ENCODE data around the gene ITGAV. TPM values are rescaled to one million over a fixed set of nuclear protein-coding genes. Genes with fewer than 3 reads are reported as not detected.

Gene ITGAV
- total and polyA plus RNA-seq, 4 donors = 6.6 to 31.3 (median 12.0) TPM

DNA sequence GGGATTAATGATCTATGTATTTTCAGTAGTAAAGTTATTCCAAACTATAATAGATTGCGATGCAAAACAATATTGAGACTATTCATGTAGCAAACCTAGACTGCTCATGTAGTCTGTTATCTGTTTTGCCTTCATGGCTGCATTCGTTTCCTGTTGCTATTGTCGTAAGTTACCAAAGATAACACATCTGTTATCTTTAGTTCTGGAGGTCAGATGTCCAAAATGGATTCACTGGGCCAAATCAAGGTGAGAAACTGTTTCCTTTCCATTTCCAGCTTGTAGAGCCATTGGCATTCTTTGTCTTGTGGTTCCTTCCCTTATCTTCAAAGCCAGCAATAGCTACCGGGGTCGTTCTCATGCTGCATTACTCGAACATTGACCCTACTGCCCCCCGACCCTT lies 20.9 kb downstream of the ITGAV start:
- Histone ChIP-seq H3K9me3 (ENCODE audit: control insufficient read depth in 4 of 4, low read length in 3 of 4) (no peaks in the 10 kb centered on the region), H3K4me3 (ENCODE audit: low read depth in 1 of 3, low read length in 3 of 3) (no peak overlapping the region), H3K27me3 (ENCODE audit: control insufficient read depth in 4 of 4, insufficient read depth in 4 of 4, low read length in 3 of 4) (no peaks in the 10 kb centered on the region), H3K36me3 (ENCODE audit: control insufficient read depth in 4 of 4, insufficient read depth in 3 of 4, low read depth in 1 of 4, low read length in 3 of 4) (peaks cover 0 to 2% (median 0%) of the 10 kb centered on the region in 4 donors), H3K9ac (ENCODE audit: low read depth in 1 of 2, low read length in 2 of 2) (no peak overlapping the region), H3K27ac (ENCODE audit: low read depth in 1 of 2, low read length in 2 of 2) (no peak overlapping the region), H3K4me1 (ENCODE audit: control insufficient read depth in 4 of 4, insufficient read depth in 4 of 4, low read length in 3 of 4) (no peaks in the 10 kb centered on the region)
- no peak for DNase-seq (ENCODE audit: low spot score)
- no peak for TF ChIP-seq HNF4G (IDR thresholded peaks at IDR 0.05)
- TF ChIP-seq, protein P1, sequence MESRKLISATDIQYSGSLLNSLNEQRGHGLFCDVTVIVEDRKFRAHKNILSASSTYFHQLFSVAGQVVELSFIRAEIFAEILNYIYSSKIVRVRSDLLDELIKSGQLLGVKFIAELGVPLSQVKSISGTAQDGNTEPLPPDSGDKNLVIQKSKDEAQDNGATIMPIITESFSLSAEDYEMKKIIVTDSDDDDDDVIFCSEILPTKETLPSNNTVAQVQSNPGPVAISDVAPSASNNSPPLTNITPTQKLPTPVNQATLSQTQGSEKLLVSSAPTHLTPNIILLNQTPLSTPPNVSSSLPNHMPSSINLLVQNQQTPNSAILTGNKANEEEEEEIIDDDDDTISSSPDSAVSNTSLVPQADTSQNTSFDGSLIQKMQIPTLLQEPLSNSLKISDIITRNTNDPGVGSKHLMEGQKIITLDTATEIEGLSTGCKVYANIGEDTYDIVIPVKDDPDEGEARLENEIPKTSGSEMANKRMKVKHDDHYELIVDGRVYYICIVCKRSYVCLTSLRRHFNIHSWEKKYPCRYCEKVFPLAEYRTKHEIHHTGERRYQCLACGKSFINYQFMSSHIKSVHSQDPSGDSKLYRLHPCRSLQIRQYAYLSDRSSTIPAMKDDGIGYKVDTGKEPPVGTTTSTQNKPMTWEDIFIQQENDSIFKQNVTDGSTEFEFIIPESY (IDR thresholded peaks at IDR 0.05) = no peak
- TF ChIP-seq MAX (IDR thresholded peaks at IDR 0.05) = no peak
- TF ChIP-seq, protein P2, sequence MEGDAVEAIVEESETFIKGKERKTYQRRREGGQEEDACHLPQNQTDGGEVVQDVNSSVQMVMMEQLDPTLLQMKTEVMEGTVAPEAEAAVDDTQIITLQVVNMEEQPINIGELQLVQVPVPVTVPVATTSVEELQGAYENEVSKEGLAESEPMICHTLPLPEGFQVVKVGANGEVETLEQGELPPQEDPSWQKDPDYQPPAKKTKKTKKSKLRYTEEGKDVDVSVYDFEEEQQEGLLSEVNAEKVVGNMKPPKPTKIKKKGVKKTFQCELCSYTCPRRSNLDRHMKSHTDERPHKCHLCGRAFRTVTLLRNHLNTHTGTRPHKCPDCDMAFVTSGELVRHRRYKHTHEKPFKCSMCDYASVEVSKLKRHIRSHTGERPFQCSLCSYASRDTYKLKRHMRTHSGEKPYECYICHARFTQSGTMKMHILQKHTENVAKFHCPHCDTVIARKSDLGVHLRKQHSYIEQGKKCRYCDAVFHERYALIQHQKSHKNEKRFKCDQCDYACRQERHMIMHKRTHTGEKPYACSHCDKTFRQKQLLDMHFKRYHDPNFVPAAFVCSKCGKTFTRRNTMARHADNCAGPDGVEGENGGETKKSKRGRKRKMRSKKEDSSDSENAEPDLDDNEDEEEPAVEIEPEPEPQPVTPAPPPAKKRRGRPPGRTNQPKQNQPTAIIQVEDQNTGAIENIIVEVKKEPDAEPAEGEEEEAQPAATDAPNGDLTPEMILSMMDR (IDR thresholded peaks at IDR 0.05; ENCODE audit: low read depth, low read length, missing input control) = no peak
- no peak for TF ChIP-seq JUND (IDR thresholded peaks at IDR 0.05)
- TF ChIP-seq RAD21 (IDR thresholded peaks at IDR 0.05) = no peak
- no peak for TF ChIP-seq FOXA1 (IDR thresholded peaks at IDR 0.05)
- no peak for TF ChIP-seq YY1 (IDR thresholded peaks at IDR 0.05)
- TF ChIP-seq TAF1 (conservative IDR thresholded peaks at IDR 0.05) = no peak
- TF ChIP-seq EGR1 (IDR thresholded peaks at IDR 0.05; ENCODE audit: low read depth in 2 of 2) = no peak
- no peak for TF ChIP-seq GABPA (IDR thresholded peaks at IDR 0.05 in 1 of 2, conservative IDR thresholded peaks at IDR 0.05 in 1 of 2)
- no peak for TF ChIP-seq RXRA (IDR thresholded peaks at IDR 0.05)
- TF ChIP-seq ATF3 (IDR thresholded peaks at IDR 0.05) = no peak
- TF ChIP-seq HNF4A (conservative IDR thresholded peaks at IDR 0.05) = no peak
- TF ChIP-seq, protein P3, sequence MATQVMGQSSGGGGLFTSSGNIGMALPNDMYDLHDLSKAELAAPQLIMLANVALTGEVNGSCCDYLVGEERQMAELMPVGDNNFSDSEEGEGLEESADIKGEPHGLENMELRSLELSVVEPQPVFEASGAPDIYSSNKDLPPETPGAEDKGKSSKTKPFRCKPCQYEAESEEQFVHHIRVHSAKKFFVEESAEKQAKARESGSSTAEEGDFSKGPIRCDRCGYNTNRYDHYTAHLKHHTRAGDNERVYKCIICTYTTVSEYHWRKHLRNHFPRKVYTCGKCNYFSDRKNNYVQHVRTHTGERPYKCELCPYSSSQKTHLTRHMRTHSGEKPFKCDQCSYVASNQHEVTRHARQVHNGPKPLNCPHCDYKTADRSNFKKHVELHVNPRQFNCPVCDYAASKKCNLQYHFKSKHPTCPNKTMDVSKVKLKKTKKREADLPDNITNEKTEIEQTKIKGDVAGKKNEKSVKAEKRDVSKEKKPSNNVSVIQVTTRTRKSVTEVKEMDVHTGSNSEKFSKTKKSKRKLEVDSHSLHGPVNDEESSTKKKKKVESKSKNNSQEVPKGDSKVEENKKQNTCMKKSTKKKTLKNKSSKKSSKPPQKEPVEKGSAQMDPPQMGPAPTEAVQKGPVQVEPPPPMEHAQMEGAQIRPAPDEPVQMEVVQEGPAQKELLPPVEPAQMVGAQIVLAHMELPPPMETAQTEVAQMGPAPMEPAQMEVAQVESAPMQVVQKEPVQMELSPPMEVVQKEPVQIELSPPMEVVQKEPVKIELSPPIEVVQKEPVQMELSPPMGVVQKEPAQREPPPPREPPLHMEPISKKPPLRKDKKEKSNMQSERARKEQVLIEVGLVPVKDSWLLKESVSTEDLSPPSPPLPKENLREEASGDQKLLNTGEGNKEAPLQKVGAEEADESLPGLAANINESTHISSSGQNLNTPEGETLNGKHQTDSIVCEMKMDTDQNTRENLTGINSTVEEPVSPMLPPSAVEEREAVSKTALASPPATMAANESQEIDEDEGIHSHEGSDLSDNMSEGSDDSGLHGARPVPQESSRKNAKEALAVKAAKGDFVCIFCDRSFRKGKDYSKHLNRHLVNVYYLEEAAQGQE (IDR thresholded peaks at IDR 0.05) = no peak
- TF ChIP-seq FOXA2 (IDR thresholded peaks at IDR 0.05) = no peak
- no peak for TF ChIP-seq SP1 (IDR thresholded peaks at IDR 0.05)
- WGBS = 74% methylated on average over 7 of the region's 7 CpGs

DNA sequence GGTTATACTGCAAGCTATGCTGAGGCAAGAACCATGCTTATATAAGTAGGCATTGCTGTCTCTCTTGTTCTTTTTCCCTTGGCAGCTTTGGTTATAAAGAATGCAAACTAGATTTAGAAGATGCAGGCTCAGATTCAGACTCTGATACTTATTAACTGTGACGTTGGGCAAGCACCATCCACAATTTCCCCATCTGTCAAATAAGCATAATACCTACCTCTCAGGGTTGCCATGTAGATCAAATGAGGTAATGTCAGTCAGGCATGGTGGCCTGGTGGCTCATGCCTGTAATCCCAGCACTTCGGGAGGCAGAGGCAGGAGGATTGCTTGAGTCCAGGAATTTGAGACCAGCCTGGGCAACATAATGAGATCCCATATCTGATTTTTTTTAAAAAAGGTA lies 21.7 kb downstream of the ITGAV start:
- Histone ChIP-seq H3K4me3 (ENCODE audit: low read depth in 1 of 3, low read length in 3 of 3) (no peak overlapping the region), H3K27ac (ENCODE audit: low read depth in 1 of 2, low read length in 2 of 2) (no peak overlapping the region), H3K9me3 (ENCODE audit: control insufficient read depth in 4 of 4, low read length in 3 of 4) (no peaks in the 10 kb centered on the region), H3K4me1 (ENCODE audit: control insufficient read depth in 4 of 4, insufficient read depth in 4 of 4, low read length in 3 of 4) (no peaks in the 10 kb centered on the region), H3K27me3 (ENCODE audit: control insufficient read depth in 4 of 4, insufficient read depth in 4 of 4, low read length in 3 of 4) (no peaks in the 10 kb centered on the region), H3K9ac (ENCODE audit: low read depth in 1 of 2, low read length in 2 of 2) (no peak overlapping the region), H3K36me3 (ENCODE audit: control insufficient read depth in 4 of 4, insufficient read depth in 3 of 4, low read depth in 1 of 4, low read length in 3 of 4) (no peaks in the 10 kb centered on the region)
- 94% methylated on average over 2 of the region's 2 CpGs for WGBS
- no peak for DNase-seq (ENCODE audit: low spot score)
- no peak for TF ChIP-seq GABPA (IDR thresholded peaks at IDR 0.05 in 1 of 2, conservative IDR thresholded peaks at IDR 0.05 in 1 of 2)
- no peak for TF ChIP-seq MAX (IDR thresholded peaks at IDR 0.05)
- no peak for TF ChIP-seq SP1 (IDR thresholded peaks at IDR 0.05)
- TF ChIP-seq FOXA1 (IDR thresholded peaks at IDR 0.05) = no peak
- TF ChIP-seq, protein P3 (IDR thresholded peaks at IDR 0.05) = no peak
- no peak for TF ChIP-seq FOXA2 (IDR thresholded peaks at IDR 0.05)
- no peak for TF ChIP-seq NR2F2 (IDR thresholded peaks at IDR 0.05)
- TF ChIP-seq EGR1 (IDR thresholded peaks at IDR 0.05; ENCODE audit: low read depth in 2 of 2) = no peak

Measured in liver (tissue), 9 donors.